GM21423 (cell line): ENCODE measurements around the gene EDNRA.

Source experiments
- ATAC-seq: cut with Tn5 transposase; IDR thresholded peaks from one replicate; pipeline ENCODE4 v1.9.1; 2021; ENCODE audit warnings: mild to moderate bottlenecking, moderate library complexity; ENCODE audit not compliant: unreplicated experiment

EDNRA gene

DNA sequence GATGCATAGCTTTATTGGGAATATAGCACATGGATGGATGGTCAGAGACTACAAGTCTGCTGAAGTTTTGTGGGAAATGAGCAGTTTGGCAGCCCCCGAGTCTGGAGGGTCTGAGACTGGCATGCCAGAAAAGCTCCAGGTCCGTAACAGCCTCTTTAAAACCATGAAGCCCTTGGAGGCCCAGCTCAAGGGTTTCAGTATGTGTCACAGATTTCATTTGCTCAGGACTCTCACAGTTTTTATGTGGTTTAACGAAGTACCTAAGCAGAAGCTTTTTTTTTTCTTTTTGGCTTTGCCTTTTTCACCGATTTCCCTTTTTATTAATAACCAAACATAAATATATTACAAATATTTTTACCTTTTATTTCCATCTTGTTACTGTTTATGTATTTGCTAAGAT lies 105.7 kb downstream of the EDNRA start:
- ATAC-seq: peak; percentile 68

DNA sequence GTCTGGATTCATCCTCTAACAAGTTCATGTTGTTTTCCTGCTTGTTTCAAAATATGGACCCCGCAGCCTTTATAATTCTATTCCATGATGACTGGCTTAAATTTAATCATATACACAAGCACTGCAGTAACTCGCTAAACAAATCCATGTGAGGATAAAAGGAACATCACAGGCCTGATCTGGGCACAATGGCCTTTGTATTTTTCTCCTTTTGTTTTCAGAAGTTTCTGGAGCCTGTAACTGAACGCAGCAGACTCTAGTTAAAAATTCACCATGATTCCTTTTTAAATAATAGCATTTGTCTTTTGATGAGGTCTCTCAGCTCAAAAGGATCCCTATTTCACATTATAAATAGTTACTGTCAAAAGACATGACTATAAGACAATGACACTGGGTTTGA lies 106.1 kb downstream of the EDNRA start:
- no peak for ATAC-seq

DNA sequence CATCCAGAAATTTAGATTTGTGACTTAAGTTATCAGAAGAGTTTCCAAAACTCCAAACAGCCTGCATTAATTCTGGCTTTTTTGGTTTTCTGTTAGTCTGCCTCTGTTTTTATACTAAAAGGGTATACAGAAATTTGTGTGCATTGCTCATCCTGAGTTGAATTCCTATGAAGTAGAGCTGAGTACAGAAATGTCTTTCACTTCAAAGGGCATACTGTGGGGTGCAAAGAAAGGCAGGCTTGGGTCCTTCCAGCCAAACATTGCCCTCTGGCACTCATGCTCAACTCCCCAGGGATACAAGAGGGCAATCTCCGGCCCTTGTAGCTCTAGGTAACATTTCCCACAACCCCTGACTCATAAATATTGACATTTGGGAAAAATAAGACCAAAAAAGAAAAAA lies 108.7 kb downstream of the EDNRA start:
- no peak for ATAC-seq

DNA sequence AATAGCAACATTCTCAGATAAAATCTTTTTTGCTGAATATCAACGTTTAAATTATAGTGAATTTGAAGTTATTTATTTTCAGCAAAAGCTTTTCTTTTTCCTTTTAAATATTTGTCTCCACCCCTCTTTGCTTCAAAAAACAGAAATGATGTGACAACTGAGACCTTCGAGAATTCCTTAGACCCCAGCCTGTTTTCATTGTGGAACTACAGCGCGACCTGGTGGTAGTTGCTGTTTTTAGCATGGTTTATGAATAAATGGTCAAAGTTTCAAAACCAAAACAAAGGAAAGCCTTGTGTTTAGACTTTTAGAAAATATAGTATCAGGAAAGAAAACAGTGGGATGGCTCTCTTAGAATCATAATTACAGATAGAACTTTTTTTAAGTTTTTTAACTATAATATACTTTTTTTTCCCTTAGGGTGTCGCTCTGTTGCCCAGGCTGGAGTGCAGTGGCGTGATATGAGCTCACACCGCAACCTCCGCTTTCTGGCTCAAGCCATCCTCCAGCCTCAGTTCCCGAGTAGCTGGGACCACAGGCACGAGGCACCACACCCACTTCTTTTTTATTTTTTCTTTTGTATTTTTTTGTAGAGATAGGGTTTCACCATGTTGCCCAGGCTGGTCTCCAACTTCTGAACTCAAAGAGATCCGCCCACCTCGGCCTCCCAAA lies 109.5 kb downstream of the EDNRA start:
- ATAC-seq: no peak

DNA sequence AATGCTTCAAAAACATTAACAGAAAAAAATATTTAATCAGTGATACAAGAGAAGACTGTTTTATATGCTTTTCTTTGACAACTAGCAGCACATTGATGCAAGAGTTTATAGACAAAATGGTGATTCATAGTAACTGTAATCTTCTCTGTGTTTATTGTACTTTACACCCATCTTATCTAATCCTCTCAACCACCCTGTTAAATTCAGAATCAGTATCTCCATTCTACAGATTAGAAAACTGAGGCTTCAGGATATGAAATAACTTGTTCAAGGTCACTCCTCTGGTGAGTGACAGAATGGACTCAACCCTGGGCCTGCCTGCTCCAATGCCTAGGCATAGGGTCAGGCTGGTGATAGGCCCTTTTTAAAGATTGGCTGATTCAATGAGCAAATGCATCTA lies 110.2 kb downstream of the EDNRA start:
- no peak for ATAC-seq

DNA sequence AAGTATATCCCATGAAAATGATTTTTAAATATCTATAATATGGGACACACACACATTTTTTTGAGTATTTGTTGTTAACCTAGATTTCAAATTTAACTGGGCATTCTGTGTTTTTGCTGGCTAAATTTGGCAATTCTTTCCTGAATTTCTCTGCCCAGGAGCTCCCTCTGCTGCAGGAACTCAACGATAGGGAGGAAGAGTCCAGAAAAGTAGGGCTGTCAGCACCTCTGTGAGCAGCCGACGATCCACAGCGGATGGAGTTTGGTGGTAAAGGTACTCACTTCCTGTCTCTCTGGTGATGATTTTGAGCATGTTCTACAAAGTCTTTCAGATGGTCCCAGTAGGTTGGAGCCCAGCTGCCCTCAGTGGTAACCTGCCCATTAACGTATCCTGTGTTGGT lies 113.2 kb downstream of the EDNRA start:
- no peak for ATAC-seq
